Left kidney (tissue), 8 donors: Measurements from ENCODE around the gene NR2F1-AS1. TPM values are rescaled to one million over a fixed set of nuclear protein-coding genes. Genes with fewer than 3 reads are reported as not detected.

Experiments
- DNase-seq: peaks from one replicate; pipeline ENCODE4 v3.0.0-alpha.2; 2013
- long read RNA-seq, 8 donors: transcript quantifications; one replicate each; lab custom pipeline, GENCODE V29; 2026
- polyA plus RNA-seq: library from polyadenylated mRNA; unstranded; fragments of 120-200 nt; gene quantifications from one replicate; pipeline ENCODE4 v1.2.1, GENCODE V29; 2013; ENCODE audit not compliant: insufficient read length

NR2F1-AS1 gene
- polyA plus RNA-seq, result 59.1 TPM
- long read RNA-seq, donor 1, partial matches to known transcripts, result 223 of 230 reads
- long read RNA-seq, donor 1, other reads (novel, unspliced or antisense), result 6 of 230 reads
- long read RNA-seq, donor 2, partial matches to known transcripts, result 216 of 231 reads
- long read RNA-seq, donor 2, other reads (novel, unspliced or antisense), result 13 of 231 reads
- long read RNA-seq, donor 3, partial matches to known transcripts, result 128 of 131 reads
- long read RNA-seq, donor 3, other reads (novel, unspliced or antisense), result 0 of 131 reads
- long read RNA-seq, donor 4, partial matches to known transcripts, result 129 of 129 reads
- long read RNA-seq, donor 4, other reads (novel, unspliced or antisense), result 0 of 129 reads
- long read RNA-seq, donor 5, partial matches to known transcripts, result 131 of 139 reads
- long read RNA-seq, donor 5, other reads (novel, unspliced or antisense), result 5 of 139 reads
- long read RNA-seq, donor 6, partial matches to known transcripts, result 196 of 204 reads
- long read RNA-seq, donor 6, other reads (novel, unspliced or antisense), result 5 of 204 reads
- long read RNA-seq, donor 7, partial matches to known transcripts, result 199 of 203 reads
- long read RNA-seq, donor 7, other reads (novel, unspliced or antisense), result 0 of 203 reads
- long read RNA-seq, donor 8, partial matches to known transcripts, result 310 of 313 reads
- long read RNA-seq, donor 8, other reads (novel, unspliced or antisense), result 0 of 313 reads

DNA sequence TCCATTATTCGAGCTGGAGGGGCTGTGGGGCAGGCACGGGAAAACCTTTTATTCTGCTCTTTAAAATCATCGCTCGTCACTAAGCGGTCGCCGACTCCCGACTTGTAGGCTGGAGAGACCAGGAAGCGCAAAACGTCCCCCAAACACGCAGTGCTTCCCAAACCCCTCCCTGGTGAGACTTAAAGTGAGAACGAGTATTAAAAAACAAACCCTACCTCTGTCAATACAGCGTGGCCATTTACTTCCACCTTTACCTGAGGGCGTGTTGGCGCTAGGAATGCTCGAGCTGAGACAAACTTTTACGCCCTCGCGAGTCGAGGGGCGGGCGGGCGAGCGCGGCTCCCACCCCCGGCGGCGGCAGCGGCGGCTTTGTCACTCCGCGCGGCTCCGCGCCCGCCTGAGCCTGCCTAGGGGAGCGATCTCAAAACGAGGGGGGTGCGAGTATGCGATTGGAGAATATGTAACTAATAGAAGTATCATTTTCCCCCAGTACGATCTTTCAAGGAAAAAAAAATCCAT lies at the start of gene NR2F1-AS1:
Gene NR2F1-AS1 (minus strand): TSS at position 293 of the 519 bp plus-strand sequence.
- DNase-seq, result no peak

DNA sequence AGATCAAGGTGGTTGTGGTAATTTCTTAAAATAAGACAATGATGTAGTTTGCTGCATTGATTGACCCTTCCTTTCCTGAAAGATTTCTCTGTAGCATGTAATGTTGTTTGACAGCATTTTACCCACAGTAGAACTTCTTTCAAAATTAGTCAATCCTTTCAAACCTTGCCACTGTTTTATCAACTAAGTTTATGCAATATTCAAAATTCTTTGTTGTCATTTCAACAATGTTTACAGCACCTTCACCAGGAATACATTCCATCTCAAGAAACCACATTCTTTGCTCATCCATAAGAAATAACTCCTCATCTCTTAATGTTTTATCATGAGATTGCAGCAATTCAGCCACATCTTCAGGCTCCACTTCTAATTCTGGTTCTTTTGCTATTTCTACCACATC lies 45.8 kb upstream of the NR2F1-AS1 start:
- no peak for DNase-seq

- DNase-seq, result no peak
These were observed 42.1 kb upstream of the NR2F1-AS1 start for GRCh38 chr5:93623153-93623552.

- no peak for DNase-seq
These were observed 41.3 kb upstream of the NR2F1-AS1 start for GRCh38 chr5:93622240-93622885.

GRCh38 chr5:93621327-93621798 lies 40.3 kb upstream of the NR2F1-AS1 start:
- peak; percentile 80 for DNase-seq

DNA sequence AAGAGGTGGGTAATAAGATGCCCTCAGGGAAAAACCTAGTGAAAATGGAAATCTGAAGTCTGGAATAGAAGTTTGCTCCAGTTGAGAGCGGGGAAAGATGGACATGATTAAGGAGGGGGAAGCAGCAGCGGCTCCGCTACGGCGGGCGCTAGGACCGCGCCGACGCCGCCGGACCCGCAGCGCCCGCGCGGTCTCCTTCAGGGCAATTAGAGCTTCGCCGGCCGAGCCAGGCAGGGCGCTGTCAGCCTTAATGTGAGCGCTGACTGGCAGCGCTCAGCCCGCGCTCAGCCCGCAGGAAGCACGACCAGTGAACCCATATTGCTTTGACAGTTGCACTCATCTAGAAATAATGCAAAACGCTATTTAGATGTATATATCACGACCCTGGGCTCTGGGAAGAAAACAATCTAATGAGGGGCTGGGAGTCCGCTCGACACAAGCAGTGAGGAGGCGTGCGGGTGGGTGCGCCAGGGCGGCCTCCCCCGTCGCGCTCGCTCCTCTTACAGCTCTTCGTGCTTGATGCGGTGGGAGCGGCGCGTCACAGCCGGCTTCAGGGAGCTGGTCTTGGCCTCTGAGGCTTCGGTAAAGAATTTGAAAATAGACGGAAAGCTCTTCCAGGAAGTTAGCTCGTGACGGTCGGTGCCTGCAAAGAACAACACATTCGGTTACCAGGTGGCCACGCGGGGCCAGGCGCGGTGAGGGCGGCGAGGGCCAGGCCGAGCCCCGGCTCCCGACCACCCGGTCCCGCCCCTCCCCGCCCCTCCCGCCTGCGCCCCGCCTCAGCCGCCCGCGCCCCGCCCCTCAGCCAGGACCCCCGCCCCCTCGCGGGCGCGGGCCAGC lies 39.7 kb upstream of the NR2F1-AS1 start:
- peak; percentile 74 for DNase-seq

DNA sequence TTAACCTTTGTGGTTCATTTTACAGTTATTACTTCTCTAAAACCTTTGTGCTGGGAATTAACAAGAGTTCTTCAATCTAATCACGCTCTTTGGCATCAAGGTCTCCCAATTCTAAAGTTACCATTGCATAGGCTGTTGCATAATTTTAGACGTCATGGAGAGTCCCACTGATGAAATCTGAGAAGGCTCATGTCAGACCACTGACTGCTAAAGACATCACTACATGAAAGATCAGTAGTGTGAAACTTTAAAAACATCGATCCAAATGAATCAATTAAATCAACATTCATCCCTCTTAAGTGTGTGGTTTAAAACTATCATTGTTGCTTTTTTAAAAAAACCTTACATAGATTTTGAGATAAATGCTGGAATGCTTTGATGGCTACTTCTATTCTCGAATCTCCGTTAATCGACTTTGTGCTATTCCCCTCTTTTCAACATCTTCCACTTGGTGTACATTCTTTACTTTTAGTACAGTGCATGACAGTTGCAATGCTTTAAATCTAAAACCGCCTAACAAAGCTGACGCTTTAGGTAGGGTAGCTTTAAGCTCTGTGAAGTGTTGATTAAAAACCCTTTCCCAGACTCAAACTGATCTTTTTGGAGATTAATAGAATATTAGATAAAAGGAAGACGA lies 35.6 kb upstream of the NR2F1-AS1 start:
- no peak for DNase-seq

- no peak for DNase-seq
These were observed 31.8 kb upstream of the NR2F1-AS1 start for GRCh38 chr5:93612855-93613243.

DNA sequence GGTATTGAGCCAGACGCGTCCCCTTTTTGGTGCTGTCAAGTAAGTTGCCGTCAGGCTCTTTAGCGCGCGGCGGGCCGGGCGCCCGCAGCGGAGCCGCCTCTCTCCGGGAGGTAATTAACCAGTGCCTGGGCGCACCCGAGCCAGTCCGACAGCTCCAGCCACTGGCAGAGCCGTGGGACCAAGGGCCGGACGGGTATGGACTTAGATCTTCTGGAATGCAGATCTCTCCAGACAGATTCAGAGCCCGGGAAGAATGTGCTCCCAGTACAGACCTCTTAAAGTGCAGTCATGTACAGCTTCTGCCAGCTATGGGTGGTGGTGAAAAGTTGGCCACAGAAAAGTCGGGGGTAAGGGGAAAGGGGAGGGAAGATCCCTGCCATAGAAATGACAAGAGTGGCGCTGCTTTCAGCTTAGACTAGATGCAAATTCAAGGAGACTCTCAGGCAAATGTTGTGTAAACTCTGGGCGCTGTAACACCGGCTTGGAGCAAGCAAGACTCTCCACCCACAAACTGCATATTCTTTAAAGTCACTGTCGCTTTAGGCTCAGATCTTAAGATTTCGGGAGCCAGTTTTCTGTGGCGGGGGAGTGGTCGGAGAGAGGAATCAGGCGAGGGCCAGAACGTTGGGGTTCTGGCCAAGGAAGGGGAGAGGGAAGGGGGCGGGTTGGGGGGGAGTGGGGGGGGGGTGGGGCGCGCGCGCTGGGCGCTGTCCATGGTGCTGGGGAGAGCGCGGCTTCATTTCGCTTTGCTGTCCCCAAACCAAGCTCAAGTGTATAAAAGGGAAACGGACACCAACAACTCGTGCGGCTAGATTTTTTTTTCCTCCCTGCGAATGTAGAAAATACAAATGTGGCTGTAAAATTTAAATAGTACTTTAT lies 31.2 kb upstream of the NR2F1-AS1 start:
- DNase-seq, result peak; percentile 58

DNA sequence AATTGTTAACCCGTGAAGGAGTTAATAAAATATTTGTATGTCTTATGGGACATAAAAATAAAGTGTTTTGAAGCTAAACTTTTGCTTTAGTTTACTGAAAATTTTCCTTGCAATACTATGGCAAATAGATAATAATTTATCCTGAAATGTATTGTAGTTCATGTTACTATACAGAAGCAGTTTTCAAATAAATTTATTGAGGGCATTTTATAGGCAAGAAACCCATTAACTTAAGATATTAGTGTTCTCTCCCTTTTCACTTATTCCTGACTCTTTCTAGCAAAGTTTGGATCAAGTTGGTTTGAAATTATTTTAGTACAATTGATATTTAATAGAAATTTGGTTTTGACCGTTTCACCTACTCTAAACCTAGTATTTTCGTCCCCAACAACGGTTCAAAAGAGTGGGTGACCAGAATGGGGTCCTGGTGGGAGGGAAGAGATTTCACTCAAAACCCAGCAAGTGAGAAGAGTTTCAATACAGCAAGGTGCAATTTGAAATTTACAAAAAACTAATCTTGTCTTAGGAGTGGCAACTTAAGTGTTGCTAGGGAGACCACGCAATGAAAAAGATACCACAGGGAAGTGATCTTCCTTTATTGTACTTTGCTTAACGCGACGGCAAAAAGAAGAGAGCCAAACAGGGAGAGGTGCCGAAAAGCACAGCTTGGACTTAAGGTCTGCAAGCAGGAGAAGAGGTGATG lies 30.4 kb upstream of the NR2F1-AS1 start:
- DNase-seq, result no peak

DNA sequence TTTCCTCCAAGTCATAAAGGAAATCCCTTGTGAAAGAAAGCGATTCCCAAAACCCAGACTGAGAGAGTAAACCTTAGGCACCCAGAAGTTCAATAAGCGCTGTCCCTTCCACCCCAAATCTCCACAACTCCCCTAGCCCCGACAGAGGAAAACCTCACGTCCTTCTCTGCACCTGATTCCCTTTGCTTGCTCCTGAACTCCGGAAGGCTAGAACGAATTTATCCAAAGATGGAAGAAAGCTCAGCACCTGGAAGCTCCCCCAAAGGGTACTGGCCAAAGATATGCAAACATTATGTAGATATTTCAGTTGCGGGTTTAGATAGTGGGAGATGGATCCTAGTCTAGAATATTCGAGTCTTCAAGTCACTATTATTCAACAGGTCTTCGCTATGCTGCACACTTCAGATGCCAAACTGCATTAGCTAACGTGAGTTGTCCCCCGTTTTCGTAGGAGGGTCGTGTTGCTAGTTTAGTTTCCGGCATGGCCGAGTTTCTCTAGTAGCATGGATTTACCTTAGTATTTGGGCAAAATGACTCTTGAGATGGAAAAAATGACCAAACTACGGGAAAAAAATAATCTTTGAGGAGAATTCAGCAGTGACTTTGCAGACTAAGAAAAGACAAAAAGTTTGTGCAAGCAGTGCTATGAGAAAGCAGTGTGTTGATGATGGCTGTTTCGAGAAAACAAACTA lies 29.7 kb upstream of the NR2F1-AS1 start:
- no peak for DNase-seq

DNA sequence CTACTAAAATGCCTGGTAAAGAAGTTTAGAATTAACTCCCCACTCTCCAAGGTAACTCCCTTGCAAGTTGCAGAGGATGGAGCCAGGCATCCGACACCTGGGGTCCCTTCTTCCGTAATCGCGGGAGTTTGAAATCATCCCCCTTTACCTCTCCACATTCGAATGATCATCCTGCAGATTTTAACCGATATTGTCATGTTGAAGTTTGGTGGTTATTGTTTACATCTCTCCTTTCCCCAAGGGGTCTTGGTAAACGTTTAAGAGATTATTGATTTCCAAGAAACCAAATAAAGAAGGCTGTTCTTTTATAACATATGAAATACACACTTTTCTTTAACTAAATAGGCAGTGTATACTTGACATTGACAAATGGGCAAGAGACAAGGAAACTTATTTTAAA lies 28.7 kb upstream of the NR2F1-AS1 start:
- DNase-seq, result no peak

DNA sequence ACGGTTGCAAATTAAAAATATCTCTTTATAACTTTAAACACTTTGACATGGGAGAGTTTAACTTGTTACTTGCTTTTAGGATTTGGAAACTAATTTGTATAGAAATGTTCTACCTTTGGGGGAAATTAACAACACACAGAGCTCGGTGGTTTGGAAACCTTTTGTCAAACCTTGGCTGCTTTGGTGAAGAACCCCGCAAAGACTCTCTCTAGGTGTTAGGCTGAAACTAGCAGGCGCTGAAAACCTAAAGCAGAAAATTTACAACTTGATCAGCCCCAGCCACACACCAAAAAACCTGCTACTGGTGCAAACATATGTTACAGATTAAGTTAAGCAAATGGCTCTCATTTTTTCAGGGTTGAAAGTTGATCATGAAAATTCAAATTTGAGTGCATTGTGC lies 27.8 kb upstream of the NR2F1-AS1 start:
- DNase-seq, result no peak

DNA sequence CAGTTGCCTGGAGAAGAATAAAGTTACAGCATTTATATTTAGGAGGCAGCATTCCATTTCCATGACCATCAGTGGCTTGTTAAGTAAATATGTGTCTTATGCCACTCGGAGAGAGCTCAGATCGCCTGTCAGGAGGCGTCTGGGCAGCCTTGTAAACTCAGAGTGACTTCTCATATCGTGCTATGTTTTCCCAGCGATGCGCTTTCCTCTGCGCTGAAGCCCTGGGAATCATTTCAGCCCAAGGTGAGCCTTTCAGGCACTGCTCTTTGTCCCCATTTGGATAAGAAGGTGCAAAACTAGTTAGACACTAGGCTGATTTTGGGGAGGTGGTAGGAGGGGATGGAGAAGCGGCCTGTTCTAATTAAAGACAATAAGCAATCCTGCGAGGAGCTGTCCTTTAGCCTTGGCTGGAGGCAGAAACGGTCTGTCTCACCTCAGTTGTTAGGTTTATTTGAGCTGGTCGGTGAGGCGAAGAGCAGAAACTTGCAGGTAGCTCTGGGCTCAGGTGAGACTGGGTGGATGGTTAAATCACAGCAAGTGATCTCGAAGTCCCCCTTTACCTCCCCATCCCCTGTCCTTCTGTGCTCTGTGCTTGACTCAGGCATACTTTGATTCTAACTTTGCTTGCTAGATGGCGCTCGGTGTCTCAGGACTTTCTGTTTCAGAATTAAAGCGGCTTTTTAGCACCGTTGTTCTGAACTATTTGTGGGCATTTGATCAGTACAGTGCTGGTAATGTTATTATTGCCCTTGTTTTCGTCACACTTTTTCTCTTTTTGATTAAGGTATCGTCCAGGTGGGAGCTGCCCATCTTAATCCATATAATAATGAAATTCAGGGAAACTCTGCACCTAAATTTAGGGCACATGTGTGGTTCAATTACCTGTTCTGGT lies 26.6 kb upstream of the NR2F1-AS1 start:
- DNase-seq, result peak; percentile 85

DNA sequence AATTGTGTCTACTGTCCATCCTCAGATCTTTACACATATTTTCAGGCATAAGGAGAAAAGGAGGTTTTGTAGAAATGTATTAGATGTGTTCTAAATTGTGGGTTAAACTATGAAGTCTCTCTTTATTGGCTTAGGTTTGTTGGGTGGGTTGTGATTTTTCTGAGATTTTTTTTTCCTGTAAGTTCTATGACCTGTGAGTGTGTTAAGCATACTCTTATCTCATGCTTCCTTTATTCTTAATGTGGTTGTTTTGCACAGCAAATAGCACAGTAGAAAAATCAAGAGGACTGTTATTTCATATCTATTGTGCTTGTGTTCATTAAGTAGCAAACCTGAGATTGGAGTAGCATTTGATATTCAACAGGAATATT lies 25.3 kb upstream of the NR2F1-AS1 start:
- DNase-seq, result no peak

DNA sequence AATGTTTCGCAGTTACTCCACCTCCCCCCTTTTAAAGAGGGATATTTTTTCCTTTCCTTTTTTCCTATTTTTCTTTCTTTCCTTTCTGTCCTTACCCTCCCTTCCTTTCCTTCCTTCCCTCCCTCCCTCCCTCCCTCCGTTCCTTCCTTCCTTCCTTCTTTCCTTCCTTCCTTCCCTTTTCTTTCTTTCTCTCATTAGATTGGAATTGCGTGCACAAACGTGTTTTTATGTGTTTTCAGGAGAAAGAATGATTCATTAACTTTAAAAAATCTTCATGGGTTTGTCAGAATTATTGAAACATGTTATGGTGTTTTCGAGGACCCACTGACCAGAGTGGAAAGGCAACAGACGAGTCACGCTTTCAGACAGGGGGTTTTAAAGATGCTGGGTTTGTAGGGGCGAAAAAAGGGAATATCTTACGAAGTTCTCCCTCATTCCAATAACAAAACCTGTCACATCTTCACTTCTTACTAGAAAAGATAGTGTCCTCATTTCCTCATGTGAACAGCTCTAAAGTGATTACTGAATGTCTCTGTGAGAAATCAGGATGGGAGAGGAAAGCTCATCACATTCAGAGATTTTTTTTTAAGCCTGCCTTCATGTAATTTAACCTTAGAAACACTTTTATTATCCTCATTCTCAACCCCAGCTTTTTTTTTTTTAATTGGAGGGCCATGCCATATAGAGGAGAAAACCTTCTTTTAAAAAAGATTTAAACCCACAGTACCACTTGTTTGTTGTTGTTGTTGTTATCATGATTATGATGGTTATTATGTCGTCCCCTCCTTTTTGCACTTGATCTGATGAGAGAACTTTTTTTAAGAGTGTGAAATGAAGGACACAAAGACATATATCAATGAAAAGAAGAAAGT lies 23.9 kb upstream of the NR2F1-AS1 start:
- DNase-seq, result peak; percentile 22
